NOMO-1 (cell line): ENCODE results near the gene RAB11FIP3.

Source experiments
- DNase-seq, 2 experiments: peaks; one replicate each; lab custom pipeline; 2025; ENCODE audit not compliant: unreplicated experiment in 2 of 2; lab: John Stamatoyannopoulos, UW

Gene RAB11FIP3

GRCh38 chr16:515175-515938, 89.9 kb downstream of the RAB11FIP3 start:
- no peak for DNase-seq

- DNase-seq = no peak
Measured at GRCh38 chr16:515939-516226, 90.4 kb downstream of the RAB11FIP3 start.

GRCh38 chr16:516301-516700, 90.9 kb downstream of the RAB11FIP3 start:
- DNase-seq = no peak

GRCh38 chr16:518858-519257, 93.4 kb downstream of the RAB11FIP3 start:
- no peak for DNase-seq

GRCh38 chr16:519425-519824, 94.0 kb downstream of the RAB11FIP3 start:
- no peak for DNase-seq

- DNase-seq = no peak
Measured at GRCh38 chr16:519841-520687, 94.6 kb downstream of the RAB11FIP3 start.

- no peak for DNase-seq
Measured at GRCh38 chr16:520847-521246, 95.4 kb downstream of the RAB11FIP3 start.

GRCh38 chr16:521381-522210, 96.1 kb downstream of the RAB11FIP3 start:
- no peak for DNase-seq

- no peak for DNase-seq
Measured at GRCh38 chr16:522320-523096, 97.1 kb downstream of the RAB11FIP3 start.

GRCh38 chr16:523097-523741, 97.8 kb downstream of the RAB11FIP3 start:
- DNase-seq = no peak

GRCh38 chr16:524274-525040, 99.0 kb downstream of the RAB11FIP3 start:
- DNase-seq = no peak

GRCh38 chr16:525123-525519, 99.7 kb downstream of the RAB11FIP3 start:
- DNase-seq = no peak

- DNase-seq = peak; percentile 11 to 20
Measured at GRCh38 chr16:525520-526180, 100.2 kb downstream of the RAB11FIP3 start.

GRCh38 chr16:526181-527014, 100.9 kb downstream of the RAB11FIP3 start:
- no peak for DNase-seq

GRCh38 chr16:527015-527903, 101.8 kb downstream of the RAB11FIP3 start, which contains the start of gene CAPN15:
Gene CAPN15, plus strand, starts transcription at chr16:527712. Its CDS starts 19,127 bp downstream, at chr16:546839.
- peak; percentile 75 to 92 for DNase-seq

GRCh38 chr16:528111-529011, 102.9 kb downstream of the RAB11FIP3 start:
- DNase-seq = peak; percentile 18 to 30
